ENCODE data around the gene PLPP4.
A peak's percentile ranks its signal among the peaks of the same experiment; 100 is the strongest.

PLPP4 gene

GRCh38 chr10:120588311-120588710, 131.3 kb downstream of the PLPP4 start:
- no peak for DNase-seq (ENCODE audit: low spot score in 2 of 2)
- in situ Hi-C loops (cut with MboI; ENCODE audit: low sequenced_read_pairs): no loop called here
- Histone ChIP-seq H3K36me3 (replicated peaks) (no peaks in the 10 kb centered on the region), H3K9me3 (no peaks in the 10 kb centered on the region), H3K4me1 (no peaks in the 10 kb centered on the region), H3K4me3 (no peak overlapping the region), H3K27me3 (ENCODE audit: low read depth) (no peaks in the 10 kb centered on the region)

- in situ Hi-C loops (cut with MboI; ENCODE audit: low sequenced_read_pairs): no loop called here
- Histone ChIP-seq H3K36me3 (replicated peaks) (no peaks in the 10 kb centered on the region), H3K9me3 (no peaks in the 10 kb centered on the region), H3K4me3 (no peak overlapping the region), H3K27me3 (ENCODE audit: low read depth) (no peaks in the 10 kb centered on the region), H3K4me1 (no peaks in the 10 kb centered on the region)
- DNase-seq (ENCODE audit: low spot score in 2 of 2): no peak
These were observed 136.7 kb downstream of the PLPP4 start for GRCh38 chr10:120593693-120594092.

DNA sequence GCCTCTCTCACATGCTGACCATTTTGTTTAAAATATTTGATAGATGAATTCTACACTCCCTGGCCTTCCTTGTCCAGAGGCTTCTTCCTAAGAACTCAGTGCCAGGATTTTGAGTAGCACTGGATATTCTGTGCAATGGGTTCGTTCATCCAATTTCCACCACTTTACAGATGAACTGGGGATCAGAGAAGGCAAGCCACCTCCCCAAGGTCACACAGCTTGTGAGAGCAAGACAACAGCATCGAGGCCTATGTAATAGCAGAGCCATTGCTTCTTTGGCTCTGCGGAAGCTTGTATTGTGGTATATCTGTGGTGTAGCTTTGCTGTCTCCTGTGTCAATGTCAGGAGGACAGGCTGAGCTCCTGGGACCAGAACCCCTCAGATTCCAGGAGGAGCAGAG, 140.9 kb downstream of the PLPP4 start:
- in situ Hi-C loops (cut with MboI; ENCODE audit: low sequenced_read_pairs): no loop called here
- no peak for DNase-seq (ENCODE audit: low spot score in 2 of 2)
- Histone ChIP-seq H3K27me3 (ENCODE audit: low read depth) (no peaks in the 10 kb centered on the region), H3K9me3 (no peaks in the 10 kb centered on the region), H3K4me3 (no peak overlapping the region), H3K36me3 (replicated peaks) (no peaks in the 10 kb centered on the region), H3K4me1 (no peaks in the 10 kb centered on the region)

DNA sequence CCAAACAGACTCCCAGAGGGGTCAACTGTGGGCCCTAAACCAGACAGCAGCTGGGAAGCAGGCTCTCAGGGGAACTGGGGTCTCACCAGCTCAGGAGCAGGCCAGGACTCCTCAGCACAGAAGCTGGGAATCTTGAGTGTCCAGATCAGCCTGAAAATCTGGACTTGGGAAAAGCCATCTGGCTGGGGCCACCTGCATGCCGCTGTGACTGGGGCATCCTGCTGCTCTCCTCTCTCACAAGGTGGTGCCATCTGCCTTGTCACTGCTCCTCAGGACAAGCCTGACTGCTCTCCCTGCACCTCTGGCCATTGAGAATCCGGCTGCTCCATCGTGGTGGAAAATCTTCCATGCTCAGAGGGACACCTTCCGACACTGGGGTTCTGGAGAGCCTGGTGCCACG, 141.4 kb downstream of the PLPP4 start:
- no peak for DNase-seq (ENCODE audit: low spot score in 2 of 2)
- Histone ChIP-seq H3K4me1 (no peaks in the 10 kb centered on the region), H3K36me3 (replicated peaks) (no peaks in the 10 kb centered on the region), H3K4me3 (no peak overlapping the region), H3K27me3 (ENCODE audit: low read depth) (no peaks in the 10 kb centered on the region), H3K9me3 (no peaks in the 10 kb centered on the region)
- in situ Hi-C loops (cut with MboI; ENCODE audit: low sequenced_read_pairs): no loop called here

DNA sequence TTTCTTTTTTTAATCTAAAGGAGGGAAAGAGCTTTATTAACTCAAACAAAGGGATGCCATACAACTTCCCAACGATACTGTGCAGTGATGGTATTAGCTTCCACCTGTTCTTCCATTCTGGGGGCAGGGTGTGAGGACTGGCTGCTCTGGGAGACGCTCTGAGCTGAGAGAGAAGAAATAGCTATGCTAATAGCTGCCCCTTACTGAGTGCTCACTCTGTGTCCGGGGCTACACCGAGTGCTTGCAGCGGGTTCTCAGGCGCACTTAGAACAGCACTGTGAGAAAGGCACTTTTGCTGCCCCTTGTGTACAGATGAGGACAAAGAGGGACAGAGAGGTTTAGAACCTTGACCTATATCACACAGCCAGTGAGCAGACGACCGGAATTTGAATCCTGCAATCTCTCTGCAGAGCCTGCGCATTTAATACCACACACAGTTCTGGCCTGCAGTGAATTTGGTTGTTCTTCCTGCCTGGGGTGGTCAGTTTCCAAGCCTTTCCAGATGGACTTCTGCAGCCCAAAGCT, 142.2 kb downstream of the PLPP4 start:
- H3K36me3 ChIP-seq (replicated peaks): no peaks in the 10 kb centered on the region
- DNase-seq (ENCODE audit: low spot score in 2 of 2): no peak
- no peak overlapping the region for H3K4me3 ChIP-seq
- H3K9me3 ChIP-seq: no peaks in the 10 kb centered on the region
- in situ Hi-C loops (cut with MboI; ENCODE audit: low sequenced_read_pairs): no loop called here
- H3K4me1 ChIP-seq: no peaks in the 10 kb centered on the region
- no peaks in the 10 kb centered on the region for H3K27me3 ChIP-seq (ENCODE audit: low read depth)

DNA sequence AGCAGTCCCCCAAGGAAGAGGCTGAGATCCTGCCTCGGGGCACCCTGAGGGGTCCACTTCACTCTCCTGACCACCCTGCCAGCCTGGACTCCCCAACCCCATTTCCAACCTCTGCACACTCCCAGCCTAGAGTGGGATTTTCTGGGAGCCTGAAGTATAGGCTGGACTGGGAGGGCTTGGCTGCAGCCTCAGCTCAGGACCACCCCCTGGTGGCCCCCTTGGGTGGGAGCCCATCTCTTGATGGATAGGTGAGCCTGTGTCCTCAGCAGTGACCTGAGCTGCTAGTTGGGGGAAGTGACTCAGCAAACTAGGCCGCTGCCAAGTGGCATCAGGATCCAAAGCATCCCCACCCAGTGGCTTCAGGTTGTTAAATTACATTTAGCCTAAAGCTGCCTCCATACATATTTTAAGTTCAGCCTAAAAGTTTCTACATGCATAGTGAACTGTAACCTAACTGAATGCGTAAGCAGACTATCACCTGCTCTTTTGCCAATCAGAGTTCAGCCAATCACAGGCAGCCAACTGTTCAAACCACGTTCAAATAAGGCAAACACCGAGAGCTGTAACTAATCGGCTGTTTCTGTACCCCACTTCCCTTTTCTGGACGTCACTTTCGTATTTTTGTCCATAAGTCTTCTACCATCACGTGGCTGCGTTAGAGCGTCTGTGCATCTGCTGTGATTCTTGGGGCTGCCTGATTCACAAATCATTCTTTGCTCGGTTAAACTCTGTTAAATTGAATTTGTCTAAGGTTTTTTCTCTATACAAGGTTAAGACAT, 144.0 kb downstream of the PLPP4 start:
- no peaks in the 10 kb centered on the region for H3K36me3 ChIP-seq (replicated peaks)
- H3K9me3 ChIP-seq: no peaks in the 10 kb centered on the region
- in situ Hi-C loops (cut with MboI; ENCODE audit: low sequenced_read_pairs): no loop called here
- H3K4me1 ChIP-seq: peaks cover 6% of the 10 kb centered on the region
- DNase-seq (ENCODE audit: low spot score in 2 of 2): peak in 1 of 2 experiments; percentile 57
- no peaks in the 10 kb centered on the region for H3K27me3 ChIP-seq (ENCODE audit: low read depth)
- no peak overlapping the region for H3K4me3 ChIP-seq

- in situ Hi-C loops (cut with MboI; ENCODE audit: low sequenced_read_pairs): no loop called here
- H3K4me3 ChIP-seq: no peak overlapping the region
- H3K9me3 ChIP-seq: no peaks in the 10 kb centered on the region
- H3K27me3 ChIP-seq (ENCODE audit: low read depth): no peaks in the 10 kb centered on the region
- no peak for DNase-seq (ENCODE audit: low spot score in 2 of 2)
- peaks cover 8% of the 10 kb centered on the region for H3K4me1 ChIP-seq
- H3K36me3 ChIP-seq (replicated peaks): no peaks in the 10 kb centered on the region
These were observed 145.0 kb downstream of the PLPP4 start for GRCh38 chr10:120601999-120602398.

- no peak overlapping the region for H3K4me3 ChIP-seq
- DNase-seq (ENCODE audit: low spot score in 2 of 2): peak; percentile 11 to 62
- peaks cover 8% of the 10 kb centered on the region for H3K4me1 ChIP-seq
- no peaks in the 10 kb centered on the region for H3K9me3 ChIP-seq
- H3K27me3 ChIP-seq (ENCODE audit: low read depth): no peaks in the 10 kb centered on the region
- in situ Hi-C loops (cut with MboI; ENCODE audit: low sequenced_read_pairs): no loop called here
- no peaks in the 10 kb centered on the region for H3K36me3 ChIP-seq (replicated peaks)
These were observed 148.4 kb downstream of the PLPP4 start for GRCh38 chr10:120605410-120605809.

GRCh38 chr10:120606051-120606764, 149.2 kb downstream of the PLPP4 start:
- no peaks in the 10 kb centered on the region for H3K27me3 ChIP-seq (ENCODE audit: low read depth)
- in situ Hi-C loops (cut with MboI; ENCODE audit: low sequenced_read_pairs): no loop called here

GRCh38 chr10:120607016-120607709, 150.1 kb downstream of the PLPP4 start:
- in situ Hi-C loops (cut with MboI; ENCODE audit: low sequenced_read_pairs): no loop called here
- no peaks in the 10 kb centered on the region for H3K36me3 ChIP-seq (replicated peaks)
- no peak for DNase-seq (ENCODE audit: low spot score in 2 of 2)
- no peaks in the 10 kb centered on the region for H3K27me3 ChIP-seq (ENCODE audit: low read depth)
- H3K9me3 ChIP-seq: no peaks in the 10 kb centered on the region
- peaks cover 8% of the 10 kb centered on the region for H3K4me1 ChIP-seq
- no peak overlapping the region for H3K4me3 ChIP-seq

More at GRCh38 chr10:120606051-120606764, 149.2 kb downstream of the PLPP4 start:
- Histone ChIP-seq H3K4me1 (peaks cover 8% of the 10 kb centered on the region), H3K9me3 (no peaks in the 10 kb centered on the region), H3K36me3 (replicated peaks) (no peaks in the 10 kb centered on the region), H3K4me3 (no peak overlapping the region)
- DNase-seq (ENCODE audit: low spot score in 2 of 2): no peak

DNA sequence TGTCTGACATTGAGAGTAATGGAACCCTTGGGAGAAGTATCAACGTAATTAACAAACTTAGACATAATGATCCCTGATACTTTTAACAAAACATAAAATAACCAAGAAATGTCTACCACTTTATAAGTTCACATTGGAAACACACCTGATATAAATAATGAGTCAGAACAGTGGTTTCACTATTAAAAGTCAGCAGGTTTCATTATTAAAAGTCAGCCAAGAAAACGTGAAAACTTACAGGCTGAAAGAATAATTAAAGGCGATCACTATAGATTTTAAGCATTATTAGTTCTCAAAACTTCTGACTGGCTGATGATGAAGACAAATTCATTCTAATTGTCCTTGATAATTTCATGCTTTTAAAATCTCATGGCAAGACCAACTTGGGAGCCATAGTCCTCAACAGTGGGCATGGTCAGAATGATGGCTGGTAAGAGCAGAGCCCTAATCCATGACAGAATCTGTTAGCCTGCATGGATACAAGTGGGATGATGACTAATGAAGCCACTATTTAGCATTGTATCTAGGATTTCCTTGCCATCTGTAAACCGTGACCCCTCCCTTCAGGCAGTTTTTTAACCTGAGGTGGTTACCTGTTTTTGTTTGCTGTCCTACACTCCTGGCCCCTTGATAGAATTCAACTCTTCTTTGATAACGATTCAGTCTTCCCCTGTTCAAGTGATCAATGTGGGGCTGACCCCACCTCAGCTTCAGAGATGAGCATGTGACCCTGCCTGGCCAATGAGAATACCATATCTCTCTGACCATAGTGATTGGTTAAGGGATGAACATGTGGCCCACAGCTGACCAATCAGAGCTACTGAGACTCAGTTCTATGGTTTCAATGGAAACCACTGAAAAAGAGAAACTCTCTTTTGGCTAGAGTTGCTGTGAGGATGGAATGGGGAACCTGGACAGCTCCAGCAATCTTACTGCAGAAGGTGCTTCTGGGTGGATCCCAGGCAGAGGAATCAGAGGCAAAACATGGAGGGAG, 151.0 kb downstream of the PLPP4 start:
- no peaks in the 10 kb centered on the region for H3K27me3 ChIP-seq (ENCODE audit: low read depth)
- DNase-seq (ENCODE audit: low spot score in 2 of 2): no peak
- H3K9me3 ChIP-seq: no peaks in the 10 kb centered on the region
- in situ Hi-C loops (cut with MboI; ENCODE audit: low sequenced_read_pairs): no loop called here
- H3K4me3 ChIP-seq: no peak overlapping the region
- no peaks in the 10 kb centered on the region for H3K36me3 ChIP-seq (replicated peaks)
- peaks cover 8% of the 10 kb centered on the region for H3K4me1 ChIP-seq

GRCh38 chr10:120609006-120609405, 152.0 kb downstream of the PLPP4 start:
- peaks cover 8% of the 10 kb centered on the region for H3K4me1 ChIP-seq
- H3K27me3 ChIP-seq (ENCODE audit: low read depth): no peaks in the 10 kb centered on the region
- no peaks in the 10 kb centered on the region for H3K36me3 ChIP-seq (replicated peaks)
- H3K4me3 ChIP-seq: no peak overlapping the region
- no peak for DNase-seq (ENCODE audit: low spot score in 2 of 2)
- H3K9me3 ChIP-seq: no peaks in the 10 kb centered on the region
- in situ Hi-C loops (cut with MboI; ENCODE audit: low sequenced_read_pairs): no loop called here

DNA sequence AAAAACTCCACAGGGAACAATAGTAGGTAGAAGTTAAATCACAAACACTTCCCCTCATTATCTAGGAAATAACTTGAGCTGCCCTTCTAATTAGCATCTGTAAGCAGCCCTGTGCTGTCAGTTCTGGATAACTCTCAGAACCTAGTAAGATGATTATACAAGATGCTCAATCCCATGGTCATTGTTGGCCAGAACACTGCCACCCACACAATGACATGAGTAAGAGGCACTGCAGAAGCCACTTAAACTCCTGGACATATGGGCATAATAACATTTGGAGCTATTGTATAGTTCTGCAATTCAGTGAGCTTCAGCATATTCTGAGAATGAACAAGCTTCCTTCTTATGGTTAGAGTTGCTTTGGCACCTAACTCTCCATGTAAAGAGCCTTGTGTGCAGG, 153.8 kb downstream of the PLPP4 start:
- H3K9me3 ChIP-seq: no peaks in the 10 kb centered on the region
- no peaks in the 10 kb centered on the region for H3K27me3 ChIP-seq (ENCODE audit: low read depth)
- no peak overlapping the region for H3K4me3 ChIP-seq
- H3K36me3 ChIP-seq (replicated peaks): no peaks in the 10 kb centered on the region
- no peak for DNase-seq (ENCODE audit: low spot score in 2 of 2)
- peaks cover 5% of the 10 kb centered on the region for H3K4me1 ChIP-seq
- in situ Hi-C loops (cut with MboI; ENCODE audit: low sequenced_read_pairs): no loop called here

Measured in HAP-1 (cell line).